ENCODE measurements around the gene EPB41L4A.

The EPB41L4A gene

GRCh38 chr5:112308608-112309007, 110.5 kb downstream of the EPB41L4A start:
- DNase-seq (ENCODE audit: low read depth): no peak

DNA sequence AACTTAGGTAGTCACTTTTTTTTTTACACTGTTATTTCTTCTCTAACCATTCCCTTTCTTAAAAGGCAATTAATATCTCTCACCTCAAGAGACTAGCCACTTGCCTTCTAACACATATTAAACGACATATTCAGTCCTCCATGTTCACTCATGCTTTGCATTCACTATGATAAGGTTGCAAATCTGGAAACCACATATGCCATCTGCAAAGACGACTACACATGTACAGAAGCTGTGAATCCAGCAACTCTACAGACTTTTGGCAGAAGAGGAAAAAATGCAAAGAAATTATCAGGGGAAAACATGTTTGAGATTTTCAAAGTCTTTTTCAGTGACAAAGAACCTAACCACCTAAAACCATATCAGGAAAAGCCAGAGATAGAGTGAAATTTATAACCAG, 112.1 kb downstream of the EPB41L4A start:
- DNase-seq (ENCODE audit: low read depth): no peak

DNA sequence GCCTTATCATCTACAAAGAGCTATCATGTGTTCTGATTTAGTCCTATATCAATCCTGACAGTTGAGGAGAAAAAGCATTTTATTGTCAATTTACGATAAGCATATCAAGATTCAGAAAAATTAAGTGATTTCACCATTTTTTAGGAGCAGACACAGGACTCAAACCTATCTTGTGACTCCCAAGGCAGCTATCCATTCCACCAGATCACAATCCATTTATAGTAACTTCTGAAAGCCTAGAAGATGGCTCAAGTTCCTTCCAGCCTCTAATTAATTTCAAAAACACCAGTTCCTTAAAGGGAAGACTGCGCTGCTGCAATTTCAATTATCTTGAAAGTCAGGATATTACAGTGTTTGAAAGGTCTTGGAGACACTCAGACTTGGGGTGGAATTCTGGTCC, 114.3 kb downstream of the EPB41L4A start:
- no peak for DNase-seq (ENCODE audit: low read depth)

DNA sequence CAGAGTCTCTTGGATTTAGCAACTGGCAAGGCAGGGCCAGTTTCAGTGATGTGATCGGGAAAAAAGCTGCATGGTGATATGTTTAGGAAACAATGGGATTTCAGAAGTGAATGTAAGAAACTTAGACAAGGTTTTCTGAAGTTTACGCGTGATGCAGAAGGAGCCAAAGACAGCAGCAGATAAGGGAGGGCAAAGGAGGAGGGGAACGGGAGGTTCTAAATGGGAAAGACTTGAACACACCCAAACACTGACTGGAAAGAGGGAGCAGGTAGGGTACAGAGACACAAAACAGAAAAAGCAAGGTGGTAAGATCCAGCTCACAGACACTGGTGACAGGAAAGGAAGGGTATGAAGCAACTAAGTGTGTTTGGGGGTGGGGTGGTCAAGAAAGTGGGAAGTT, 115.4 kb downstream of the EPB41L4A start:
- DNase-seq (ENCODE audit: low read depth): no peak

DNA sequence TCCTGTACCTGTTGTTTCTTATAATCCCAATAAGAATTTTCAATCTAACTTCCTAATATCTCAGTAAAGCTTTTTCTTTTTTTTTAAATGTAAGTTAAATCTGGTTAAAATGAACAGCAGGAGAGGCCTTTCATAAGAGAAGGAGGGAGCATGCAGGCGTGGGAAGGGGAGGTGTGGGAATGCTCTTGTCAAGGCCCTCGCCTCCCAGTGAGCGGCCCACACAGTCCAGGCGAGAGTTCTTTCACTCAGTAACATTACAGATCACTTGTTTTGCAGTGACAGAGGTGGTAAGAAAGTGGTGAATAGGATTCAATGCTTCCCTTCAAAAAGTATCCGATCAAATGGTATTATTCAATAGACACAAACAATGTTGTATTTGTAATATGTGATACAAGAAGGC, 125.0 kb downstream of the EPB41L4A start:
- DNase-seq (ENCODE audit: low read depth): no peak

DNA sequence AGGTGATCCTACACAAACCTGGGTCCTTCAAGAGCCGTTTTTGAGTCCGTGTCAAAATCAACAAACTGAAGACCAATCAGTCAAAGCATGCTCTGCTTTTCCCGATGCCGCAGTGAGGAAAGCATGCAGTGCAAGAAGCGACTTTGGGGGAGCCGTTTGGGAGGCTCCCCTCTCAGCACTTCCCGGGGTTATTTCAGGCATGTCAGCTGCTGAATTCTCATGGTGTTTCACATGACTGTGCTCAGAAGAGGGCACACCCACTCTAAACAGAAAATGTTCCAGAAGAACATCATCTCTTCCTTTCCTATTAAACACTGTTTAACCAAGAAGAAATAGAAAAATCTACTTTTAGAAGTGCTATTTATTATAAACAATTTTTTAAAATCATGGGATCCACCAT, 125.5 kb downstream of the EPB41L4A start:
- no peak for DNase-seq (ENCODE audit: low read depth)

- no peak for DNase-seq (ENCODE audit: low read depth)
Measured at GRCh38 chr5:112290691-112291090, 128.4 kb downstream of the EPB41L4A start.

DNA sequence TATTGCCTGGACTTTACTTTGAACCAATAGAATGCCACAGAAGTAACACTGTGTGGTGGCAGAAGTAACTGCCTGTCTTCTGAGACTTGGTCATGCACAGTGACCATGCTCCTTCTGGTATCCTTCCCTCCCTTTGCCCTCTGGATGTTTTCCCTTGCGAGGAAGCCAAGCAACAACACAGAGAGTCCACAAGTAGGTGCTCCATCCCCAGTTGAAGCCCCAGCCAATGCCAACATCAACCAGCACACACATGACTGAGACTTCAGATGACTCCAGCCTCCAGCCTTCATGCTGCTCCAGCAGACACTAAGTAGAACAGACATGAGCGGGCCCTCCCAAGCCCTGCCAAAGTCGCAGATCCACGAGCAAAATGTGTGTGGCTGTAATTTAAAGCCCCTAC, 129.6 kb downstream of the EPB41L4A start:
- no peak for DNase-seq (ENCODE audit: low read depth)

- DNase-seq (ENCODE audit: low read depth): no peak
Measured at GRCh38 chr5:112283943-112284929, 134.8 kb downstream of the EPB41L4A start.

GRCh38 chr5:112283034-112283582, 136.0 kb downstream of the EPB41L4A start:
- no peak for DNase-seq (ENCODE audit: low read depth)

DNA sequence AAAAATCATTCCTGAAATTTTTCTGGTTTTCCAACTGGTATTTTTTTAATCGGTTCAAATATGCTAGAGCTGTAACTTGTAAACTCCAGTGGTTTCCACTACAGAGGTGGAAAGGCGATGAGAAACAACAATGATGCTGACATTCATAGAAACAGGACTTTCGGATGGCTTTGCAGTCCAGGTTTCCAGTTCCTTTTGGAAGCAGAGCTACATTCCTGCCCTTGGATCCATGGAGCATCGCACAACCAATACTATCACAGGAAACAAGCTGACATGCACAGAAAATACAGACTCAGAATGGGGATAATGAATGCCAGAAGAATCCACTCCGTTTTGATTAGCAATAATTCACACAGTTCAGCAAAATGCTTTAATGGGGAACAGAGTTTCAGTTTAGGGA, 140.0 kb downstream of the EPB41L4A start:
- DNase-seq (ENCODE audit: low read depth): no peak

- no peak for DNase-seq (ENCODE audit: low read depth)
Measured at GRCh38 chr5:112276991-112277390, 142.1 kb downstream of the EPB41L4A start.

- no peak for DNase-seq (ENCODE audit: low read depth)
Measured at GRCh38 chr5:112275671-112276070, 143.4 kb downstream of the EPB41L4A start.

DNA sequence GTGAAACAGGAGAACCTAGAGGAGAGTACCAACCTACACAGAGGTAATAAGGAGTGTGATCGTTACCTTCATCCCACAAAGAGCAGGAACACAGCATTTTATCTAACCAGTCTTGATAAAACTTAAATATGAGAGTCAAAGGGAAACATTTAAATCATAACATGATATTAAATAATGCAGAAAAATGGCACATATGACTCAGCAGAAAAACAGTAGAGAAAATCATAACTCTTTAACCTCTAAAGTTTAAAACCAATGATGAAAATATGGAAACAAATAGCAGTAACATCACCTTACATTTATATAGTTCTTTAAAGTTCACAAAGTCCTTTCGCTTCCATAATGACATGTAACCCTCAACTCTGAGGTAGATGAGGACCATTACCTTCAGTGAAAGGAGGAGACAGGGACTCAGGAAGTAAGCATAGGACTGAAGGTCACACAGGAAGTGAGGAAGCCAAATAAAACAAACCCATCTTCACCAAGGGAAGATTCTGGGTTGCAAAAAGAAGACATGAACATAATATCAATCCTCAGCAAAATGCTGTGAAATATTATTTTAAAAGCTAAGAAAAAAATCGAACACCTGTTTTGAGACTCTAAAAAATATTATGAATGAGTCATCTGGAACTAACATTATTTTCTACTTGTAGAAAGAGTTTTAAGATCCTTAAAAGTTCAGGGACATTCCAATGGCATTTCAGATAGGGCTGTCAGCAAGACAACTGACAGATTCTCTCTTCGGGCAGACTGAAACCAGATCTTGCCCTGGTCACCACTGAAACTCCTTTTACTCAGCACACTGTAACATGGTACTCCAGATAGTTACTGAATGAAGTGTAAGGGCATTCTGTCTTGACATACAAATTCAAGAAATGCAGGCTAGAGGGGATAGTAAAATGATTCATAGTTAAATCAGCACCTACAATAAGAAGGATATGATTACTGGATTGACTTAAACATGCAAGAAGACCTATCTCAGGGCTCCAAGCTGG, 148.5 kb downstream of the EPB41L4A start:
- no peak for DNase-seq (ENCODE audit: low read depth)

GRCh38 chr5:112267231-112267630, 151.8 kb downstream of the EPB41L4A start:
- DNase-seq (ENCODE audit: low read depth): no peak

DNA sequence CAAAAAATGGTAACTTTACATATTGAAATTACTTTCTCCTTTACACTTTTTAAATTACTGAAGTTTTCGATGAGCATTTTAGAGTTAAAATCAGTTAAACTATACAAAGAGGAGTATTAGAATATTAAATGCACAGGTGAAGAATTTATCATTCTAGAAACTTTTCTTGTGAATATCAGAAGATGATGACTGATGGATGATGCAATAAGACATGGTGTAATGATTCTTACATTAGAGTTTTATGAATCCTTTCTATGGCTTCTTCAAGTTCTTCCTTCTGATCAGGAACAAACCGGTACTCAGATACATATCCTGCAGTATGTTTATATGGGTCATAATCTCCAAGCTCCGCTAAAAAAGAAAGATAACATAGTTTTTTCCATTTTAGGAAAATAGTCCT, 154.4 kb downstream of the EPB41L4A start:
- DNase-seq (ENCODE audit: low read depth): no peak

GRCh38 chr5:112264151-112264550, 154.9 kb downstream of the EPB41L4A start:
- DNase-seq (ENCODE audit: low read depth): no peak

GRCh38 chr5:112263469-112263868, 155.6 kb downstream of the EPB41L4A start:
- no peak for DNase-seq (ENCODE audit: low read depth)

- DNase-seq (ENCODE audit: low read depth): no peak
Measured at GRCh38 chr5:112258571-112258970, 160.5 kb downstream of the EPB41L4A start.

DNA sequence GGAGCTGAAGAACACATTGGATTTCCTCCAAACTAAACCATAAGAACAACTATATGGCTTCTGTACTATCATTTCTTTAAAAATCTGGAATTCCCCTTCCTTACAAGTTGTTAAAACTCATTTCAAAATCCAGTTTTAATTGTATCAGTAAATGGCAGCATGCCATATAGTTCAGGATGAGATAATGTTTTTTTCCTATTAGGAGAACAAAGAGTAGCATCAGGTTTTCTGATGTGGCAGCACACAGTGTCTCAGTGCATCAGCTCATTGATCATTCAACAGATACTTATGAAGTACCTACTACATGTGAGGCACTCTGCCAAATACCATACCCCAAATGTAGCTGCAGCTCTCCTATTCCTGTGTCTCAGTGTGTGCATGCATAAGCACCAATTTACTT, 161.1 kb downstream of the EPB41L4A start:
- no peak for DNase-seq (ENCODE audit: low read depth)

GRCh38 chr5:112257005-112257404, 162.1 kb downstream of the EPB41L4A start:
- DNase-seq (ENCODE audit: low read depth): no peak

DNA sequence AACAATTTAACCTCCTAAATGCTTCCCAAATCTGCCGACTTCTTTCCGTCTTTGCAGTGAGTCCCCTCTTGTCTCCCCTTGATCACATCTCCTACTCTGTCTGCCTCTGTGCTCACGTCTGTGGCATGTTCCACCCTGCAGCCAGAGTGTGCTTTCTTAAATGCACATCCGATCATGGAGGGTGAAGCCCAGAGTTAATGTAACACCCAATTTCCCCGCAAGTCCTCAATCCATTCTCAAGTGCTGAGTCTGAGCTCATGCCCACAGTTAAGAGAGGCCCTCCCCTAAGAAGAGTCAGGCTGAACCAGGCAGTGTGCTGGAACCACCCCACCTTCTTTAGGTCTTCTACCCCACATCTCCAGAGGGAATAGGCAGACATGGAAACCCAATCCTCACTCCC, 164.8 kb downstream of the EPB41L4A start:
- DNase-seq (ENCODE audit: low read depth): no peak
